B cell (primary cell): ENCODE data around the gene NCOA5.

ENCODE experiments used
- CTCF ChIP-seq: fragments of 200-600 bp; IDR thresholded peaks from one replicate; pipeline ENCODE4 v1.8.0; 2022; ENCODE audit warnings: antibody characterized with exemption, mild to moderate bottlenecking
- EZH2 ChIP-seq: IDR thresholded peaks from 2 replicates; pipeline ENCODE4 v1.6.1; 2012; ENCODE audit warnings: borderline replicate concordance, low read depth, mild to moderate bottlenecking, moderate library complexity, low read length; ENCODE audit not compliant: insufficient read depth, poor library complexity, severe bottlenecking

DNA sequence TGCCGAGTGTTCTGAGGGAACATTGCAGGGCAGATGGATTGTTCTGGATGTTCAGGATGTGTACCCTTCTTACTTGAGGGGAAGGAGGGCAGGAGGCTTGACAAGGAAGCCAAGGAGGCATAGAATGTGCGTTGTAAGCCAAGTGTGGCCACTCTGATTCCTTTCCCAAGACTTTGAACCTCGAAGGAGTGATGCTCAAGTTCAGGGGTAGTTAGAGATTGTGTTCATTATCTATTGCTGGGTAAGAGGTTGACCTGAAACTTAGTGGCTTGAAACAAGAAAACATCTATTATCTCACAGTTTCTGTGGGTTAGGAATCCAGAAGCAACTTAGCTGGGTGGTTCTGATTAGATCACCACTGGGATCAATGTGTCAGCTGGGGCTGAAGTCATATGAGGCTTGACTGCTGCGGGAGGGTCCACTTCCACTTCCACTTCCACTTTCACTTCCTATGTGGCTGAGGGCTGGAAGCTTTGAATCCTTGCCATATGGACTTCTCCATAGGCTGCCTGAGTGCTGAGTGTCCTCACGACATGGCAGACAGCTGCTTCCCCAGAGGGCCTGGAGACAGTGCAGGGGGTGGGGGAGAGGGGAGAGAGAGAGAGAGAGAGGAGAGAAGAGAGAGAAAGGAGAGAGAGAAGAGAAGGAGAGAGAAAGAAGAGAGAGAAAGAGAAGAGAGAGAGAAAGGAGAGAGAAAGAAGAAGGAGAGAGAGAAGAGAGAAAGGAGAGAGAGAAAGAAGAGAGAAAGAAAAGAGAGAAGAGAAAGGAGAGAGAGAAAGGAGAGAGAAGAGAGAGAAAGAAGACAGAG is 21.5 kb upstream of the NCOA5 start:
- TF ChIP-seq CTCF = peak; percentile 47
- no peak for TF ChIP-seq EZH2
